DMS53 treated with DMSO at 0.1 percent for 48 hours (cell line): ENCODE results near the gene MSI2.

Experiments
- DNase-seq: peaks from one replicate; lab custom pipeline; 2025; ENCODE audit not compliant: unreplicated experiment; lab: John Stamatoyannopoulos, UW

The MSI2 gene

GRCh38 chr17:57548421-57549410 lies 292.4 kb downstream of the MSI2 start:
- no peak for DNase-seq

DNA sequence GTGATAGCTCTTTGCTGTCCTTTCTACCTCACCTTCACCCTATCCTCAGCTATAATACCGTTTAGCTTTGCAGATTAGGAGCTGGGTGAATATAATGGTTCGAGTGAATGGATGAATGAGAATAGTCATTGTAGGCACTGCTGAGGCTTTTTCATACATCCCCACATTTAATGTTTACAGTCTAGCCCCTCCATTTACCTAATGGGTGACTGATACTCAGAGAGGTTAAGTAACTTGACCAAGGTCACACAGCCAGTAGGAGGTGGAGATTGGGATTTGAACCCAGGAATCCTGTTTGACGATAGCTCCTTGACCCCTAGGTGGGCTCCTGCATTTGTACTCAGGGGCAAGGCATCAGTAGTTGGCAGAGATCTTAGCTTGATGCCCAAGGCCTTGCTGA lies 293.1 kb downstream of the MSI2 start:
- no peak for DNase-seq

- DNase-seq = no peak
These were observed 293.7 kb downstream of the MSI2 start for GRCh38 chr17:57550016-57550415.

GRCh38 chr17:57550668-57551315 lies 294.5 kb downstream of the MSI2 start:
- no peak for DNase-seq

- no peak for DNase-seq
These were observed 295.2 kb downstream of the MSI2 start for GRCh38 chr17:57551321-57552079.

GRCh38 chr17:57552114-57552624 lies 295.8 kb downstream of the MSI2 start:
- no peak for DNase-seq

DNA sequence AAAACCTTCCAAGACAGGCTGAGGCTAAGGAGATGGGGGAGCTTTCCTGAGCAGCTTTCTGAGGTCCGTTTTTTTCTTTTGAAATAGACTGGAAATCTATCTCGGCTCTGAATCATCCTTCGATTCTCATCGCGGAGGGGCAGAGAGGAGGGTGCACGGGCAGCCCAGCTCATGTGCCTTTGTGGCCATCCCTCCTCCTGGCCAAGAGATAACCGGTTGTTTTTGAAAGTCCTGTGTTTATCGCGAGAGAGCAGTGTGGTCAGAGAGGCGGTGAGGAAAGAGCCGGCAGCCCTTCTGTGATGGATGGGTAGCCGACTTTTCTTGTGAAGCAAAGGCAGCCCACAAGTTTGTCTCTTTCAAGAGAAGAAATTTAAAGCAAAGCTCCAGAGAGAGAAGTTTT lies 297.2 kb downstream of the MSI2 start:
- DNase-seq = no peak

- no peak for DNase-seq
These were observed 297.9 kb downstream of the MSI2 start for GRCh38 chr17:57553991-57554825.

GRCh38 chr17:57554826-57555635 lies 298.7 kb downstream of the MSI2 start:
- DNase-seq = no peak

DNA sequence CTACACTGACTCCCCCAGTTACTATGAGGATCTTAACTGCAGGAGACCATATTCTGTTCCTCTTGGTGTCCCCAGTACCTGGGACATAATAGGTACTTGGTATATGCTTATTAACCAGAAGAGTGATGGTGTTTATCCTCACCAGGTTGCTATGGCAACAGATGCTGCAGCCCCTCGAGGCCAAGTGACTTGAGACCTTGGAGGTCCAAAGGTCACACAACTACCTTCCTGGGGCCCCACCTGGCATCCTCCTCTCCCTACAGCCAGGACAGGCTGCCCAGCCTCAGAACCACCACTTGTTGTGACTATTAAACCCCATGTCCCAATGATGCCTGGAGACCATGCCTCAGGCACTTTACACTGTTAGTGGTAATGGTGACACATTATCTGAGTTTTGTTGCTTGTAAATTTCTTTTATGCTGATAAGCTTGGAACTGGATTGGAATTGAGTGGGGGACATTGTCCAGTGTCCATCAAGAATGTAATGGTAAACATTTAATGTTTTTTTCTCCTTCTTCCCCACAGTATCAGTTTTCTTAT lies 299.4 kb downstream of the MSI2 start:
- no peak for DNase-seq

GRCh38 chr17:57556320-57556719 lies 300.0 kb downstream of the MSI2 start:
- DNase-seq = no peak

GRCh38 chr17:57556977-57557376 lies 300.7 kb downstream of the MSI2 start:
- no peak for DNase-seq

- DNase-seq = no peak
These were observed 301.1 kb downstream of the MSI2 start for GRCh38 chr17:57557416-57557815.

- no peak for DNase-seq
These were observed 301.7 kb downstream of the MSI2 start for GRCh38 chr17:57557834-57558681.

DNA sequence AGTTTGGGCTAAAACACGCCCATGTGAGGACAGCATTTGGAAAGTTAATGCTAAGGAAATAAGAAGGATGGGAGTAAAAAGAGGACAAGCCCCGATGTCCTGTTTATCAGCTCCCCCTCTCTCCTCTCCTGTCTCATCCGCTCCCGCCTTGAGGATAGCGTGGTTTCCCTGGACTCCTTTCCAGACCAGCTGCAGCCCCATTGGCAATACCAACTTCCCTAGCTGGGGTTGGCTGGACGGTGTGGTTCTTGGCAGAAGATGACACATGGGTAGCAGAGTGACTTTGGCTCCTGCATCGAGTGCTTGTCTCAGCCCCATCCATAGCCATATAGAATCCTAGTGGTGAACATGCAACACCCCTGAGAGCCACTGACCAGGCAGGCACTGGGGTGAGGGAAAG lies 302.9 kb downstream of the MSI2 start:
- no peak for DNase-seq

DNA sequence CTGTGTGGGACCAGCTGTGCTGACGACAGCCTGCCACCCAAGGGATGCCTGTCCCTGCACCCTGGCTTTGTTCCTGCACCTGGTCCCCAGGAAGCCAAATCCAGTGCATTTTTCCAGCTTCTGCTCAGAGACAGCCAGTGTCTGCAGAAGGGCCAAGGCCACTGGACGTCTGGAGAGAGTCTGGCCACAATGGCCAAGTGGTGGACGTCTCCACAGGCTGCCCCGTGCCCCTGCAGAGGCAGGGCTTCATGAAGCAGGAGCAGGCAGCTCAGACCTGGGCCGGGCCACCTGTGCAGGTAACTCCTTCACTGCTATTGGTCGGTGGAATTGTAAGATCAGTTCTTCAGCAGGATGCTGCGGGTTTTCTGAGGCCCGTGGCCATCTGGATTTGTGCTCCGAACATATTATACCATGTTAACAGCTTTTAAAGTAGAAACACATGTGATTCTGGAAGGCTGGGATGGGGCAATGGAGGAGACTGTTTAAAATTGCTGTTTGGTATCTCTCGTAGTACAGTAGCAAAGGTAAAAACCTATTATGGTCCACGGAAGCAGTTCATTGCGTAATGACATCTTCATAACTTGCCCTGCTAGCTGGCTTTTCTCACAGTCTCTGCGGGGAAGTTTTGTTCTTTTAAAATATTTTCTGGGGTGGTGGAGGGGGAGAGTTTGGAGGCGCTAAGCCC lies 303.5 kb downstream of the MSI2 start:
- no peak for DNase-seq

DNA sequence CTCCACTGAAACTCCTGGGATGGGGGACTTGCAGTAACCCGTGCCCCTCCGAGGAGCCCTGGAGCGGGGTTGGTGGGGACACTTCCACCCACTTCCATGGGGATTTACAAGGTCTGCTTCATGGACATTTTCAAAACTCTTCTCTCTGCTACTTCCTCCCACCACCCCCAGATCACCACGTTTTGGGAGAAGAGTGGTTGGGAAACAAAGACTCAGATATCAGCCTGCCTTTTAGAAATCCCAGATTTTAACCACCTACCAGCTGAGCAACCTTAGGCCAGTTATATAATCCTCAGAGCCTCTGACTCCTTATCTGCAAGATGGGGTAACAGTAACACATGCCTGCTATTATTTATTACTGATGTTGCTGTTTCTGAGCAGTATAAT lies 304.0 kb downstream of the MSI2 start:
- DNase-seq = no peak
